Keratinocyte (primary cell): ENCODE results near the gene OGFOD3.

Experiments
- EZH2 ChIP-seq: IDR thresholded peaks from one replicate; pipeline ENCODE4 v1.6.1; 2012; ENCODE audit warnings: inconsistent platforms, mild to moderate bottlenecking, low read length, moderate library complexity
- TF ChIP-seq, protein P1 (sequence below), 3 experiments: IDR thresholded peaks in 1 of 3; conservative IDR thresholded peaks in 1 of 3; optimal IDR thresholded peaks in 1 of 3; 2 replicates in 2 of 3; 3 replicates in 1 of 3; pipeline versions ENCODE3 to v1.5.1; 2011; ENCODE audit warnings: low read length in 3 of 3, mild to moderate bottlenecking in 3 of 3, moderate library complexity in 2 of 3, control low read depth in 1 of 3, inconsistent platforms in 1 of 3; ENCODE audit not compliant: insufficient read depth in 2 of 3; ENCODE audit errors: extremely low read depth in 1 of 3

- TF ChIP-seq, protein P1, sequence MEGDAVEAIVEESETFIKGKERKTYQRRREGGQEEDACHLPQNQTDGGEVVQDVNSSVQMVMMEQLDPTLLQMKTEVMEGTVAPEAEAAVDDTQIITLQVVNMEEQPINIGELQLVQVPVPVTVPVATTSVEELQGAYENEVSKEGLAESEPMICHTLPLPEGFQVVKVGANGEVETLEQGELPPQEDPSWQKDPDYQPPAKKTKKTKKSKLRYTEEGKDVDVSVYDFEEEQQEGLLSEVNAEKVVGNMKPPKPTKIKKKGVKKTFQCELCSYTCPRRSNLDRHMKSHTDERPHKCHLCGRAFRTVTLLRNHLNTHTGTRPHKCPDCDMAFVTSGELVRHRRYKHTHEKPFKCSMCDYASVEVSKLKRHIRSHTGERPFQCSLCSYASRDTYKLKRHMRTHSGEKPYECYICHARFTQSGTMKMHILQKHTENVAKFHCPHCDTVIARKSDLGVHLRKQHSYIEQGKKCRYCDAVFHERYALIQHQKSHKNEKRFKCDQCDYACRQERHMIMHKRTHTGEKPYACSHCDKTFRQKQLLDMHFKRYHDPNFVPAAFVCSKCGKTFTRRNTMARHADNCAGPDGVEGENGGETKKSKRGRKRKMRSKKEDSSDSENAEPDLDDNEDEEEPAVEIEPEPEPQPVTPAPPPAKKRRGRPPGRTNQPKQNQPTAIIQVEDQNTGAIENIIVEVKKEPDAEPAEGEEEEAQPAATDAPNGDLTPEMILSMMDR (optimal IDR thresholded peaks at IDR 0.05 in 1 of 3, IDR thresholded peaks at IDR 0.05 in 1 of 3, conservative IDR thresholded peaks at IDR 0.05 in 1 of 3; ENCODE audit: extremely low read depth in 1 of 3, insufficient read depth in 2 of 3, low read length in 3 of 3), result no peak
- TF ChIP-seq EZH2, result no peak
These were observed 22.1 kb upstream of the OGFOD3 start for GRCh38 chr17:82440469-82440981.
